Measurements from ENCODE around the gene XKR3.

- TF ChIP-seq YY1 (IDR thresholded peaks at IDR 0.05; ENCODE audit: insufficient read depth, insufficient read length) = no peak
- no peak for TF ChIP-seq ZNF274 (IDR thresholded peaks at IDR 0.05; ENCODE audit: low read depth, low read length)
- no peak for TF ChIP-seq SUZ12 (IDR thresholded peaks at IDR 0.05; ENCODE audit: extremely low read depth, insufficient read depth, insufficient read length)
Measured at GRCh38 chr22:16838073-16838472, 12.9 kb upstream of the XKR3 start.
